AML-193 (cell line): ENCODE data around the gene CNOT11.
"Not testable (repeated sequence)": the region's sequence is repeated elsewhere in the genome, so short reads cannot be mapped to it uniquely, and the experiment has no call there.

ENCODE experiments used
- DNase-seq, 2 experiments: peaks; one replicate each; lab custom pipeline; 2025; lab: John Stamatoyannopoulos, UW

Gene CNOT11

DNA sequence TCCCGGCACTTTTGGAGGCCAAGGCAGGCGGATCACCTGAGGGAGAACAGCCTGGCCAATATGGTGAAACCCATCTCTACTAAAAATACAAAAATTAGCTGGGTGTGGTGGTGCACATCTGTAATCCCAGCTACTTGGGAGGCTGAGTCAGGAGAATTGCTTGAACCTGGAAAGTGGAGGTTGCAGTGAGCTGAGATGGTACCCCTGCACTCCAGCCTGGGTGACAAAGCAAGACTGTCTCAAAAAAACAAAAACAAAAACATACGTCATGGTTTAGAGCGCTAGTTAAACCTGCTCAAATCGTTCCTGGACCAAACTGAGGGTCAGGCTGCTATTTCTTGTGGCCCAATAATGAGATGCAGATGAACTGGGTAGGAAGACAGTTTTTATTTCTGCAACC lies 7.2 kb upstream of the CNOT11 start:
- not testable (repeated sequence) for DNase-seq

DNA sequence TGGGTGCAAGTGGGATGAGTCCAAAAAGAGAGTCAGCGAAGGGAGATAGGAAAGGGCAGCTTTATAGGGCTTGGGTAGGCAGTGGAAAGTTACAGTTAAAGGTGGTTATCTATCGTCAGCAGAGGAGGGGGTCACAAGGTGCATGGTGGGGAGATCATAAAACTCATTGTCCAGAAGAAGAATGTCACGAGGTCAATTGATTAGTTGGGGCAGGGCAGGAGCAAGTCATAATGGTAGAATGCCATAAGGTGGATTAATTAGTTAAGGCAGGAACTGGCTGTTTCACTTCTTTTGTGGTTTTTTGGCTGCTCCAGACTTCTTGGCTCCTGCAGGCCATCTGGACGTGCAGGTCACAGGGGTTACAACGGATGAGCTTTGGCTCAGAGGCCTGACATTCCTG lies 3.9 kb upstream of the CNOT11 start:
- not testable (repeated sequence) for DNase-seq

- DNase-seq = no peak
These were observed 2.9 kb upstream of the CNOT11 start for GRCh38 chr2:101249826-101250225.

- DNase-seq = not testable (repeated sequence)
These were observed 1.4 kb upstream of the CNOT11 start for GRCh38 chr2:101251246-101251781.

DNA sequence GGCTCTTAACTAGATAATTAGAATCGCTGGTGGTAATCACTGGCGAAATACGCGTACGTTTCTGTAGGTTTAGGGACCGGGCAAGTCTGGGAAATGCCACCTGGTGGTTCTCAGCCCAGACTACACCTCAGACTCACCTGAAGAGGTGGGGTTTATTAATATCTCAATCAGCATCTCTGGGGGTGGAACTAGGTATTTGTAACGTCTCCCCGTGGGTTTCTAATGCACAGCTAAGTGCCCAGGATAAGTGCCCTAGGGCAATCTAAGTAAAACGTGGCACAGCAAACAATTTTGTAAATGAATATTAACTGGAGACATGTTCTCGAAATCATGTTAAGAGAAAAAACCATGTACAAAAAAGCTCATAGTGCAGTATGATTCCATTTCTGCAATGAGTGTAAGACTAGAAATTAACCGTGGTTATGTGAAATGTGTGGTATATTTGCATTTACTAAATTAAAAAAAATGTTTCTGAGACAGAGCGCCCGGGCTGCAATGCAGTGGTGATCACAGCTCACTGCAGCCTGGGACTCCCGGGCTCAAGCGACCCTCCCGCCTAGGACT lies 760 bp upstream of the CNOT11 start:
- DNase-seq = no peak

- DNase-seq = peak; percentile 26 to 48
These were observed 472 bp downstream of the CNOT11 start for GRCh38 chr2:101253013-101253702.

GRCh38 chr2:101253703-101254450 lies 1.2 kb downstream of the CNOT11 start:
- DNase-seq = peak in 1 of 2 experiments; percentile 8

DNA sequence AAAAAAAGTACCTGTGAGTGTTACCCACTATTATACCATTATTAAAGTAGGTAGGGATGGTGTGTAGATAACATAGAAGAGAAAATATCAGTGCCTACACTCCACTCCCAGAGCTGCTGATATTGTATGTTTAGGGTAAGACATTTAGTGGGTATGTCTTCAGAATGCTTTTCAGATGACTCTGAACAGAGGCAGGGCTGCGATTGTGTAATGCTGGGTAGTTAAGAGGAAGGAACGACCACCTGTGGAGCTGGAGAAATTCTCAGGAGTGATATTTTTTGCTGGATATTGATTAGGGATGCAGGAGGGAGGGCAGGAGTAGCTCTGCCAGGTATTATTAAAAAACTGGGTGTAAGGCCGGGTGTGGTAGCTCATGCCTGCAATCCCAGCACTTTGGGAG lies 2.8 kb downstream of the CNOT11 start:
- DNase-seq = peak in 1 of 2 experiments; percentile 2

GRCh38 chr2:101256316-101256715 lies 3.6 kb downstream of the CNOT11 start:
- DNase-seq = no peak

DNA sequence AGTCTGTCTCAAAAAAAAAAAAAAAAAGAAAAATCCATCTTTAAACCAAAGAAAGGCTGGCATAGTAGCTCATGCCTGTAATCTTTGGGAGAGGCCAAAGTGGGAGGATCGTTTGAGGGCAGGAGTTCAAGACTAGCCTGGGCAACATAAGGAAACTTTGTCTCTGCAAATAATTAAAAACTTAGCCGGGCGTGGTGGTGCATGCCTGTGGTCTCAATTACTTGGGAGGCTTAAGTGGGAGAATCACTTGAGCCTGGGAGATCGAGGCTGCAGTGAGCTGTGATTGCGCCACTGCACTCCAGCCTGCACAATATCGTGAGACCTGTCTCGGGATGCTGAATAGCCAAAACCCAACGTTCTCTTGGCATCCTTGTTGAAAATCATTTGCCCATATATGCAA lies 6.1 kb downstream of the CNOT11 start:
- DNase-seq = no peak

DNA sequence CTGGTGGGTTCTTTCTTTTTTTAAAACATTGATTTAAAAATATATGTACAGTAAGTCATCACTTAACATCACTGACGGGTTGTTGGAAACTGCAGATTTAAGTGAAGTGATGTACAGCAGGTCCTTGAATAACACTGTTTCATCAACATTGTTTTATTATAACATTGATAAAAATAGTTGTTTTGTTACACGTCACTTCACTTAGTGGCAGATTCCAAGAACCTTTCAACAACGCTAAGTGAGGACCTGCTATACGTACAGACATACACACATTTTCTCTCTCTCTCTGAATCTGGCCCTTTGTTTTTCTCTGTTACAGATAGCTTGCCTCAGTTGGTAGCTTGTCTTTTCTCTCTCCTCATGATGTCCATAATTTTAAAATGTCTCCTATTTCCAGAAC lies 9.5 kb downstream of the CNOT11 start:
- DNase-seq = no peak

DNA sequence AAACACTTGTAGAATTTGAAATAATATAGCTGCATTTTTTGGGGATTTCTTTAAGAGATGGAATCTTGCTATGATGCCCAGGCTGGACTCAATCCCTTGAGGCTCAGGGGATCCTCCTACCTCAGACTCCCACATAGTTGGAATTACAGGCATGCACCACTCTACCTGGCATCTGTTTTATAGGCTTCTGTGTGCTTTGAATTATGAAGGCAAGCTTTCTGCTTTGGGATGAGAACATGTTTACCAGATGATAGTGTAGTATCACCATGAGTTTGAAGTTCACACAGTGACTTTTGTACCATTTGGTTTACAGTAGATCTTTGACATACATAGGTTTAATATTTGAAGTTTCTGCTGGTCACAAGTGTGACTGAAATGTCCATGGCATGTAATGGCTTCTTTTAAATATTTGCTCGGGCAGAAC lies 10.7 kb downstream of the CNOT11 start:
- no peak for DNase-seq

GRCh38 chr2:101264360-101264939 lies 11.8 kb downstream of the CNOT11 start:
- no peak for DNase-seq

DNA sequence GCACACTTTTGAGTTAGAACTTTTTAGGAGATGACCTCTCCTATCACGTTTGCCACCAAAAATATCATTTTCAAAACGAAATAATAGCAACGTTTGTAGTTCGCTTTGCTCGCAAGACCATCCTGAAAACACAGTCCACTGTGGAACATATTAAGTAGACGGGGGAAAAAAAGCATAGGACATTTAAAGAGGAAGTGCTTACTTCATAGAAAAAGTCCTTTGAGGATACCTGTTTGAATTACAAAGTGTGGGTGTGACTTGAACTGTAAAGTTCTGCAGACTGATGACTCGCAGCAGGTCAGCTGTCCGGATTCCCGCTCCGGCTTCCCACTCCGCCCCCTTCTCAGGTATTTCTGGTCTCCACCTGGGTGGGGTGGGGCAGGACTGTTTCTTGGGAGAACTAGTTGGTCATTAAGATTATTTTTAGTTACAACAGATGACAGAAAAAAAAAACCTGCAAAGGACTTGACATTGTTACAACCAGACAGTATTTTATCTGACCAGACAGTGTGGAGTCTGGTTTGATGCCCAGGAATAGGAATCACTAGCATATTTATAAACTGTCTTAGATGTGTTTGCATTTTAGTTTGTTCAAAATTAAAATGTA lies 13.3 kb downstream of the CNOT11 start:
- no peak for DNase-seq

- DNase-seq = no peak
These were observed 15.3 kb downstream of the CNOT11 start for GRCh38 chr2:101267671-101268656.

- DNase-seq = no peak
These were observed 18.1 kb downstream of the CNOT11 start for GRCh38 chr2:101270700-101271259.

- DNase-seq = no peak
These were observed 19.5 kb downstream of the CNOT11 start for GRCh38 chr2:101272045-101272784.

GRCh38 chr2:101273056-101273455 lies 20.4 kb downstream of the CNOT11 start:
- no peak for DNase-seq

DNA sequence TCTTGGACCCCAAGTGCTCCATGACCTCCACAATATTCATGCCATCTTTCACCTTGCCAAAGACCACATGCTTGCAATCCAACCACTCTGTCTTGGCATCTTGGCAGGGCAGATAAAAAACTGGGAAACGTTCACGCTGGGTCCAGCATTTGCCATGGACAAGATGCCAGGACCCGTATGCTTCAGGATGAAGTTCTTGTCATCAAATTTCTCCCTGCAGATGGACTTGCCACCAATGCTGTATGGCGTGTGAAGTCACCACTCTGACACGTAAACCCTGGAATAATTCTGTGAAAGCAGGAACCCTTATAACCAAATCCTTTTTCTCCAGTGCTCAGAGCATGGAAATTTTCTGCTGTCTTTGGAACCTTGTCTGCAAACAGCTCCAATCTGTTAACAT lies 21.5 kb downstream of the CNOT11 start:
- no peak for DNase-seq

DNA sequence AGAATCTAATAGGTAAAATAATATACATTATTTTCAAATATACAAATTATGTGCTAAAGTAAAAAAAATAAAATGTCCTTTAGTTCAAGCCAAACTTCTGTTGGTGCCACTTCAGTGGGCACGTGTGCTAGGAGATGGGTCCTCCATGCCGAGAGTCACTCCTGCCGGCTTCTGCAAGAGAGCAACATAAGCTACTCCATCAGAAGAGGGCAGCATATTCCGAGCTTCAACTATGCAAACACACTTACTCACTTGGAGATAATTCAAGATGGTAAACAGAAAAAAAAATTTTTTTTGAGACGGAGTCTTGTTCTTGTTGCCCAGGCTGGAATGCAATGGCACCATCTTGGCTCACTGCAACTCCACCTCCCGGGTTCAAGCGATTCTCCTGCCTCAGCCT lies 24.4 kb downstream of the CNOT11 start:
- DNase-seq = no peak
